Tibial nerve (tissue), 4 donors: ENCODE measurements around the gene KCNJ9. TPM values are rescaled to one million over a fixed set of nuclear protein-coding genes. Genes with fewer than 3 reads are reported as not detected.

Source experiments
- total RNA-seq, 4 donors: library from RNA; depleted of rRNA; stranded (reverse); fragments of >200 nt; gene quantifications; one replicate each; pipeline ENCODE4 v1.1.0, GENCODE V29; 2016

KCNJ9 gene
- total RNA-seq, 4 donors from 2014 or later: 0.60 TPM; not detected in 3

Other genes starting within 250 kb of the KCNJ9 start
- gene VSIG8, start 218.9 kb upstream of the KCNJ9 start, total RNA-seq: under 1 TPM in 1 of 4 donors, not detected in 3; 0.20 TPM
- gene CFAP45, start 181.4 kb upstream of the KCNJ9 start, total RNA-seq: under 1 TPM in 3 of 4 donors, not detected in 1; 0.39 to 0.66 (median 0.63) TPM
- gene TAGLN2, start 156.0 kb upstream of the KCNJ9 start, total RNA-seq: 100 to 1,000 TPM; 149 to 205 (median 168) TPM
- gene IGSF9, start 135.9 kb upstream of the KCNJ9 start, total RNA-seq: under 1 TPM in 2 of 4 donors, not detected in 2; 0.20 to 0.63 TPM
- not detected for gene SLAMF9, start 127.3 kb upstream of the KCNJ9 start, total RNA-seq
- 1 to 10 TPM; 3.0 to 7.0 (median 4.3) TPM for gene PIGM, start 49.5 kb upstream of the KCNJ9 start, total RNA-seq
- gene KCNJ10, start 11.4 kb upstream of the KCNJ9 start, total RNA-seq: 10 to 100 TPM in 1 of 4 donors, 1 to 10 TPM in 3; 6.5 to 13.5 (median 8.8) TPM
- gene IGSF8, start 17.1 kb downstream of the KCNJ9 start, total RNA-seq: 10 to 100 TPM; 42.6 to 73.9 (median 50.7) TPM
- 100 to 1,000 TPM; 173 to 211 (median 201) TPM for gene ATP1A2, start 34.2 kb downstream of the KCNJ9 start, total RNA-seq
- gene ATP1A4, start 70.1 kb downstream of the KCNJ9 start, total RNA-seq: 1 to 10 TPM in 3 of 4 donors, under 1 TPM in 1; 0.90 to 5.0 (median 2.1) TPM
- 1 to 10 TPM in 1 of 4 donors, under 1 TPM in 1, not detected in 2; 0.98 to 1.7 TPM for gene CASQ1, start 109.0 kb downstream of the KCNJ9 start, total RNA-seq
- 100 to 1,000 TPM; 144 to 154 (median 147) TPM for gene PEA15, start 123.8 kb downstream of the KCNJ9 start, total RNA-seq
- 100 to 1,000 TPM; 126 to 186 (median 172) TPM for gene DCAF8, start 181.0 kb downstream of the KCNJ9 start, total RNA-seq
- gene PEX19, start 203.6 kb downstream of the KCNJ9 start, total RNA-seq: 10 to 100 TPM; 66.6 to 85.9 (median 71.6) TPM